ENCODE measurements around the gene DEPDC1B. TPM values are rescaled to one million over a fixed set of nuclear protein-coding genes. Genes with fewer than 3 reads are reported as not detected.
"Not testable (repeated sequence)": the region's sequence is repeated elsewhere in the genome, so short reads cannot be mapped to it uniquely, and the experiment has no call there.

The DEPDC1B gene
- total RNA-seq, 2 donors from 2014 or later, result 0.32 to 1.8 TPM

- H3K27me3 ChIP-seq (replicated peaks; ENCODE audit: insufficient read depth), result no peaks in the 10 kb centered on the region
- no peak for DNase-seq (ENCODE audit: low spot score)
- intact Hi-C loops (cut with DNase I), result no loop called here
- H3K9me3 ChIP-seq, result no peaks in the 10 kb centered on the region
- no peaks in the 10 kb centered on the region for H3K4me1 ChIP-seq (replicated peaks)
- H3K27ac ChIP-seq, result no peak overlapping the region
- H3K4me3 ChIP-seq, result no peak overlapping the region
- 46% methylated on average over 6 of the region's 6 CpGs for WGBS
- TF ChIP-seq POLR2AphosphoS5 (IDR thresholded peaks at IDR 0.05) (no peak), POLR2A (IDR thresholded peaks at IDR 0.05) (no peak)
- TF ChIP-seq, protein P1, sequence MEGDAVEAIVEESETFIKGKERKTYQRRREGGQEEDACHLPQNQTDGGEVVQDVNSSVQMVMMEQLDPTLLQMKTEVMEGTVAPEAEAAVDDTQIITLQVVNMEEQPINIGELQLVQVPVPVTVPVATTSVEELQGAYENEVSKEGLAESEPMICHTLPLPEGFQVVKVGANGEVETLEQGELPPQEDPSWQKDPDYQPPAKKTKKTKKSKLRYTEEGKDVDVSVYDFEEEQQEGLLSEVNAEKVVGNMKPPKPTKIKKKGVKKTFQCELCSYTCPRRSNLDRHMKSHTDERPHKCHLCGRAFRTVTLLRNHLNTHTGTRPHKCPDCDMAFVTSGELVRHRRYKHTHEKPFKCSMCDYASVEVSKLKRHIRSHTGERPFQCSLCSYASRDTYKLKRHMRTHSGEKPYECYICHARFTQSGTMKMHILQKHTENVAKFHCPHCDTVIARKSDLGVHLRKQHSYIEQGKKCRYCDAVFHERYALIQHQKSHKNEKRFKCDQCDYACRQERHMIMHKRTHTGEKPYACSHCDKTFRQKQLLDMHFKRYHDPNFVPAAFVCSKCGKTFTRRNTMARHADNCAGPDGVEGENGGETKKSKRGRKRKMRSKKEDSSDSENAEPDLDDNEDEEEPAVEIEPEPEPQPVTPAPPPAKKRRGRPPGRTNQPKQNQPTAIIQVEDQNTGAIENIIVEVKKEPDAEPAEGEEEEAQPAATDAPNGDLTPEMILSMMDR (IDR thresholded peaks at IDR 0.05), result no peak
- H3K36me3 ChIP-seq, result no peaks in the 10 kb centered on the region
Observed at GRCh38 chr5:60722416-60722815, 22.4 kb upstream of the DEPDC1B start.

GRCh38 chr5:60719329-60719728 lies 19.4 kb upstream of the DEPDC1B start:
- TF ChIP-seq, protein P1 (IDR thresholded peaks at IDR 0.05), result no peak
- no peak for TF ChIP-seq POLR2AphosphoS5 (IDR thresholded peaks at IDR 0.05)
- TF ChIP-seq POLR2A (IDR thresholded peaks at IDR 0.05), result no peak
- intact Hi-C loops (cut with DNase I), result no loop called here
- H3K9me3 ChIP-seq, result no peaks in the 10 kb centered on the region

GRCh38 chr5:60718166-60718892 lies 18.4 kb upstream of the DEPDC1B start:
- TF ChIP-seq POLR2A (IDR thresholded peaks at IDR 0.05) (no peak), POLR2AphosphoS5 (IDR thresholded peaks at IDR 0.05) (no peak)
- TF ChIP-seq, protein P1 (IDR thresholded peaks at IDR 0.05), result no peak
- no peak overlapping the region for H3K27ac ChIP-seq
- intact Hi-C loops (cut with DNase I), result no loop called here
- WGBS, result 72% methylated on average over 3 of the region's 3 CpGs
- no peaks in the 10 kb centered on the region for H3K36me3 ChIP-seq
- no peak overlapping the region for H3K4me3 ChIP-seq
- no peaks in the 10 kb centered on the region for H3K9me3 ChIP-seq
- DNase-seq (ENCODE audit: low spot score), result no peak
- no peaks in the 10 kb centered on the region for H3K27me3 ChIP-seq (replicated peaks; ENCODE audit: insufficient read depth)
- no peaks in the 10 kb centered on the region for H3K4me1 ChIP-seq (replicated peaks)

More at GRCh38 chr5:60719329-60719728, 19.4 kb upstream of the DEPDC1B start:
- H3K27ac ChIP-seq, result no peak overlapping the region
- H3K36me3 ChIP-seq, result no peaks in the 10 kb centered on the region
- no peak overlapping the region for H3K4me3 ChIP-seq
- no peaks in the 10 kb centered on the region for H3K27me3 ChIP-seq (replicated peaks; ENCODE audit: insufficient read depth)
- DNase-seq (ENCODE audit: low spot score), result no peak
- no peaks in the 10 kb centered on the region for H3K4me1 ChIP-seq (replicated peaks)

GRCh38 chr5:60715201-60715928 lies 15.4 kb upstream of the DEPDC1B start:
- 79% methylated on average over 3 of the region's 3 CpGs for WGBS
- intact Hi-C loops (cut with DNase I), result not testable (repeated sequence)

GRCh38 chr5:60712950-60713349 lies 13.0 kb upstream of the DEPDC1B start:
- H3K36me3 ChIP-seq, result no peaks in the 10 kb centered on the region
- no peaks in the 10 kb centered on the region for H3K27me3 ChIP-seq (replicated peaks; ENCODE audit: insufficient read depth)
- no peak overlapping the region for H3K4me3 ChIP-seq
- H3K9me3 ChIP-seq, result no peaks in the 10 kb centered on the region
- 92% methylated on average over 5 of the region's 5 CpGs for WGBS
- no peak for TF ChIP-seq POLR2AphosphoS5 (IDR thresholded peaks at IDR 0.05)
- no peak for TF ChIP-seq POLR2A (IDR thresholded peaks at IDR 0.05)
- TF ChIP-seq, protein P1 (IDR thresholded peaks at IDR 0.05), result no peak
- no peak overlapping the region for H3K27ac ChIP-seq
- intact Hi-C loops (cut with DNase I), result no loop called here
- H3K4me1 ChIP-seq (replicated peaks), result no peaks in the 10 kb centered on the region
- no peak for DNase-seq (ENCODE audit: low spot score)

More at GRCh38 chr5:60715201-60715928, 15.4 kb upstream of the DEPDC1B start:
- H3K27ac ChIP-seq; H3K4me1 ChIP-seq (replicated peaks); H3K4me3 ChIP-seq; H3K9me3 ChIP-seq; DNase-seq (ENCODE audit: low spot score); H3K27me3 ChIP-seq (replicated peaks; ENCODE audit: insufficient read depth); H3K36me3 ChIP-seq: not testable (repeated sequence)

- WGBS, result 89% methylated on average over 3 of the region's 3 CpGs
- H3K4me1 ChIP-seq (replicated peaks); H3K36me3 ChIP-seq; H3K9me3 ChIP-seq; H3K27ac ChIP-seq; H3K4me3 ChIP-seq; H3K27me3 ChIP-seq (replicated peaks; ENCODE audit: insufficient read depth); intact Hi-C loops (cut with DNase I); DNase-seq (ENCODE audit: low spot score): not testable (repeated sequence)
Observed at GRCh38 chr5:60711892-60712291, 11.9 kb upstream of the DEPDC1B start.
